HepG2 (cell line): ENCODE data around the gene PLVAP. TPM values are rescaled to one million over a fixed set of nuclear protein-coding genes. Genes with fewer than 3 reads are reported as not detected.

ENCODE experiments used
- ATF7-NPFF ChIP-seq: sonication (generic); formaldehyde crosslinking; IDR thresholded peaks from 2 replicates; pipeline ENCODE4 v1.8.1; 2023; ENCODE audit warnings: mild to moderate bottlenecking, low read depth, missing genetic modification reagents, moderate library complexity
- BHLHE40 ChIP-seq: IDR thresholded peaks from 2 replicates; pipeline ENCODE4 v1.6.1; 2011; ENCODE audit warnings: low read length, improper control_type of control experiment
- BORCS8-MEF2B ChIP-seq: sonication (generic); formaldehyde crosslinking; IDR thresholded peaks from 2 replicates; pipeline ENCODE4 v1.8.0; 2022; ENCODE audit warnings: mild to moderate bottlenecking, missing genetic modification reagents
- CBX5 ChIP-seq: sonication (generic); formaldehyde crosslinking; IDR thresholded peaks from 2 replicates; pipeline ENCODE4 v1.4.0; 2020; ENCODE audit warnings: missing genetic modification reagents, borderline replicate concordance
- EP300 ChIP-seq, 3 experiments: sonication (generic) in 1 of 3; formaldehyde crosslinking in 1 of 3; IDR thresholded peaks; 2 replicates each; pipeline versions ENCODE4 v1.5.1 to v1.6.1; 2011 to 2020; ENCODE audit warnings: low read depth in 2 of 3, low read length in 2 of 3, borderline replicate concordance in 1 of 3, improper control_type of control experiment in 1 of 3, mild to moderate bottlenecking in 1 of 3, missing genetic modification reagents in 1 of 3, moderate library complexity in 1 of 3
- GABPB1 ChIP-seq: IDR thresholded peaks from 2 replicates; pipeline ENCODE4 v1.6.1; 2016; ENCODE audit warnings: mild to moderate bottlenecking, missing genetic modification reagents, moderate library complexity, missing compliant biosample characterization
- IKZF1 ChIP-seq: fragments of 450-650 bp; IDR thresholded peaks from 2 replicates; pipeline ENCODE4 v1.7.1; 2016
- MBD4 ChIP-seq: IDR thresholded peaks from 2 replicates; pipeline ENCODE4 v1.6.1; 2012; ENCODE audit warnings: low read length, inconsistent platforms, borderline replicate concordance
- MTF1 ChIP-seq: sonication (generic); formaldehyde crosslinking; IDR thresholded peaks from 2 replicates; pipeline ENCODE4 v1.5.0; 2020; ENCODE audit warnings: missing genetic modification reagents
- NCOA2 ChIP-seq: sonication (generic); formaldehyde crosslinking; IDR thresholded peaks from 2 replicates; pipeline ENCODE4 v1.8.0; 2022; ENCODE audit warnings: inconsistent platforms
- SAP130 ChIP-seq: IDR thresholded peaks from 2 replicates; pipeline ENCODE4 v1.6.1; 2016; ENCODE audit warnings: low read depth
- SP1 ChIP-seq, 2 experiments: fragments of 450-650 bp in 1 of 2; sonication (generic) in 1 of 2; formaldehyde crosslinking in 1 of 2; IDR thresholded peaks; 2 replicates each; pipeline versions ENCODE4 v1.4.0 to v1.6.1; 2016 to 2020; ENCODE audit warnings: missing genetic modification reagents in 1 of 2
- ZNF121 ChIP-seq: sonication (generic); formaldehyde crosslinking; IDR thresholded peaks from 2 replicates; pipeline ENCODE4 v1.5.0; 2020; ENCODE audit warnings: mild to moderate bottlenecking, missing genetic modification reagents
- ZNF205 ChIP-seq: IDR thresholded peaks from 2 replicates; pipeline ENCODE4 v1.6.1; 2018; ENCODE audit warnings: missing biosample characterization, missing genetic modification reagents
- ZNF660 ChIP-seq: sonication (generic); formaldehyde crosslinking; IDR thresholded peaks from 2 replicates; pipeline ENCODE4 v1.5.1; 2020; ENCODE audit warnings: mild to moderate bottlenecking, low read depth, missing genetic modification reagents, borderline replicate concordance
- ZNF720 ChIP-seq: sonication (generic); formaldehyde crosslinking; IDR thresholded peaks from 2 replicates; pipeline ENCODE4 v1.4.0; 2020; ENCODE audit warnings: missing genetic modification reagents
- ZNF788 ChIP-seq: sonication (generic); formaldehyde crosslinking; IDR thresholded peaks from 2 replicates; pipeline ENCODE4 v1.5.0; 2020; ENCODE audit warnings: mild to moderate bottlenecking, missing genetic modification reagents, borderline replicate concordance
- polyA plus RNA-seq, 8 experiments: library from polyadenylated mRNA; depleted of rRNA in 3 of 8; stranded (reverse) in 7 of 8; unstranded in 1 of 8; fragments of >200 nt; fragmentation: Illumina TruSeq in 4 of 8; extraction: Trizol in 4 of 8; gene quantifications; 2 replicates each; pipeline versions ENCODE4 v1.2.1 to v1.2.3, GENCODE V29; 2011 to 2016; ENCODE audit warnings: low read depth in 4 of 8, missing spikeins in 1 of 8, mixed read lengths in 1 of 8; ENCODE audit not compliant: insufficient read depth in 1 of 8
- total RNA-seq, 5 experiments: library from RNA; depleted of rRNA; stranded (reverse); fragments of >200 nt; fragmentation: Illumina TruSeq; extraction: Trizol; gene quantifications; 2 replicates each; pipeline ENCODE4 v1.2.3, GENCODE V29; 2016; ENCODE audit warnings: low read depth in 1 of 5
- TF ChIP-seq, protein P1 (sequence below): sonication (generic); formaldehyde crosslinking; IDR thresholded peaks from 2 replicates; pipeline ENCODE4 v1.5.1; 2020; ENCODE audit warnings: mild to moderate bottlenecking, missing genetic modification reagents, borderline replicate concordance
- TF ChIP-seq, protein P2 (sequence below): sonication (generic); formaldehyde crosslinking; conservative IDR thresholded peaks from 2 replicates; pipeline ENCODE4 v1.8.0; 2022; ENCODE audit warnings: missing genetic modification reagents
- TF ChIP-seq, protein P3 (sequence below): sonication (generic); formaldehyde crosslinking; IDR thresholded peaks from 2 replicates; pipeline ENCODE4 v1.8.0; 2022; ENCODE audit warnings: mild to moderate bottlenecking, missing genetic modification reagents

Gene PLVAP
- total and polyA plus RNA-seq, 2 of the 13 experiments (the other 11 are each of a cell fraction or from before 2014, with no cell fraction given): 0.26 TPM; not detected in 1

DNA sequence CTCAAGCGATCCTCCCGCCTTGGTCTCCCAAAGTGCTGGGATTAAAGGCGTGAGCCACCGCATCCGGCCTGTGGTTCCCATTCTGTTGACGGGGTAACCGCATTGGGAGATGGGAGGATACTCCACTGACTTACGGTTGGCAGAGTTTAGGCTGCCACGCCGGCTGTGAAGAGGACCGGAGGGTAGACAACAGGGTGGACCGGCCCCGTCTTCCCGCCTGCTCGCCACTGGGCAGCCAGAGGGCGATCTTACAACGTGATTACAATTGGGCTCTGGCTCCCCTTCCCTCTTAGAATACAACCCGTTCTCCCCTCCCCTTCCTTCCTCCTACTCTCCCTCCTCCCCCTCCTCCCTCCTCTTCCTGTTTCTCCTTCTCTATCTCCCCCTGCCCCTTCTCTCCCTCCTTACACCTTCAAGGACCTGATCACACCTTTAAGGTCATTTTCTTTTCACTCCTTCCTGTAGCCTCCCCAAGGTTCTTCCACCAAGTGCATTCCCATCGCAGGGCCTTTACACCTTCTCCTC is 17.8 kb upstream of the PLVAP start (continued):
- TF ChIP-seq ZNF205 (CRISPR knock-in tag) (no peak), SP1 (IDR thresholded peaks at IDR 0.05) (no peak), SP1 (CRISPR knock-in tag; IDR thresholded peaks at IDR 0.05) (0 out of 2 replicates have a peak, but pooled peaks have one; percentile 5), BORCS8-MEF2B (CRISPR knock-in tag) (no peak), ZNF788 (CRISPR knock-in tag) (no peak), ZNF660 (CRISPR knock-in tag) (no peak), CBX5 (no peak), ZNF121 (peak; percentile 43; the same call in 1 of the 2 replicates), ZNF720 (CRISPR knock-in tag) (no peak), NCOA2 (CRISPR knock-in tag) (no peak), GABPB1 (CRISPR knock-in tag) (no peak), SAP130 (CRISPR knock-in tag) (no peak), ATF7-NPFF (CRISPR knock-in tag) (no peak), MTF1 (CRISPR knock-in tag) (no peak), EP300 (IDR thresholded peaks at IDR 0.05; ENCODE audit: low read depth in 2 of 2, low read length in 2 of 2) (no peak), EP300 (CRISPR knock-in tag; IDR thresholded peaks at IDR 0.05; ENCODE audit: borderline replicate concordance) (no peak), IKZF1 (no peak), BHLHE40 (no peak), MBD4 (no peak)
- TF ChIP-seq, protein P1, sequence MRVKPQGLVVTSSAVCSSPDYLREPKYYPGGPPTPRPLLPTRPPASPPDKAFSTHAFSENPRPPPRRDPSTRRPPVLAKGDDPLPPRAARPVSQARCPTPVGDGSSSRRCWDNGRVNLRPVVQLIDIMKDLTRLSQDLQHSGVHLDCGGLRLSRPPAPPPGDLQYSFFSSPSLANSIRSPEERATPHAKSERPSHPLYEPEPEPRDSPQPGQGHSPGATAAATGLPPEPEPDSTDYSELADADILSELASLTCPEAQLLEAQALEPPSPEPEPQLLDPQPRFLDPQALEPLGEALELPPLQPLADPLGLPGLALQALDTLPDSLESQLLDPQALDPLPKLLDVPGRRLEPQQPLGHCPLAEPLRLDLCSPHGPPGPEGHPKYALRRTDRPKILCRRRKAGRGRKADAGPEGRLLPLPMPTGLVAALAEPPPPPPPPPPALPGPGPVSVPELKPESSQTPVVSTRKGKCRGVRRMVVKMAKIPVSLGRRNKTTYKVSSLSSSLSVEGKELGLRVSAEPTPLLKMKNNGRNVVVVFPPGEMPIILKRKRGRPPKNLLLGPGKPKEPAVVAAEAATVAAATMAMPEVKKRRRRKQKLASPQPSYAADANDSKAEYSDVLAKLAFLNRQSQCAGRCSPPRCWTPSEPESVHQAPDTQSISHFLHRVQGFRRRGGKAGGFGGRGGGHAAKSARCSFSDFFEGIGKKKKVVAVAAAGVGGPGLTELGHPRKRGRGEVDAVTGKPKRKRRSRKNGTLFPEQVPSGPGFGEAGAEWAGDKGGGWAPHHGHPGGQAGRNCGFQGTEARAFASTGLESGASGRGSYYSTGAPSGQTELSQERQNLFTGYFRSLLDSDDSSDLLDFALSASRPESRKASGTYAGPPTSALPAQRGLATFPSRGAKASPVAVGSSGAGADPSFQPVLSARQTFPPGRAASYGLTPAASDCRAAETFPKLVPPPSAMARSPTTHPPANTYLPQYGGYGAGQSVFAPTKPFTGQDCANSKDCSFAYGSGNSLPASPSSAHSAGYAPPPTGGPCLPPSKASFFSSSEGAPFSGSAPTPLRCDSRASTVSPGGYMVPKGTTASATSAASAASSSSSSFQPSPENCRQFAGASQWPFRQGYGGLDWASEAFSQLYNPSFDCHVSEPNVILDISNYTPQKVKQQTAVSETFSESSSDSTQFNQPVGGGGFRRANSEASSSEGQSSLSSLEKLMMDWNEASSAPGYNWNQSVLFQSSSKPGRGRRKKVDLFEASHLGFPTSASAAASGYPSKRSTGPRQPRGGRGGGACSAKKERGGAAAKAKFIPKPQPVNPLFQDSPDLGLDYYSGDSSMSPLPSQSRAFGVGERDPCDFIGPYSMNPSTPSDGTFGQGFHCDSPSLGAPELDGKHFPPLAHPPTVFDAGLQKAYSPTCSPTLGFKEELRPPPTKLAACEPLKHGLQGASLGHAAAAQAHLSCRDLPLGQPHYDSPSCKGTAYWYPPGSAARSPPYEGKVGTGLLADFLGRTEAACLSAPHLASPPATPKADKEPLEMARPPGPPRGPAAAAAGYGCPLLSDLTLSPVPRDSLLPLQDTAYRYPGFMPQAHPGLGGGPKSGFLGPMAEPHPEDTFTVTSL (CRISPR knock-in tag): no peak
- TF ChIP-seq, protein P2, sequence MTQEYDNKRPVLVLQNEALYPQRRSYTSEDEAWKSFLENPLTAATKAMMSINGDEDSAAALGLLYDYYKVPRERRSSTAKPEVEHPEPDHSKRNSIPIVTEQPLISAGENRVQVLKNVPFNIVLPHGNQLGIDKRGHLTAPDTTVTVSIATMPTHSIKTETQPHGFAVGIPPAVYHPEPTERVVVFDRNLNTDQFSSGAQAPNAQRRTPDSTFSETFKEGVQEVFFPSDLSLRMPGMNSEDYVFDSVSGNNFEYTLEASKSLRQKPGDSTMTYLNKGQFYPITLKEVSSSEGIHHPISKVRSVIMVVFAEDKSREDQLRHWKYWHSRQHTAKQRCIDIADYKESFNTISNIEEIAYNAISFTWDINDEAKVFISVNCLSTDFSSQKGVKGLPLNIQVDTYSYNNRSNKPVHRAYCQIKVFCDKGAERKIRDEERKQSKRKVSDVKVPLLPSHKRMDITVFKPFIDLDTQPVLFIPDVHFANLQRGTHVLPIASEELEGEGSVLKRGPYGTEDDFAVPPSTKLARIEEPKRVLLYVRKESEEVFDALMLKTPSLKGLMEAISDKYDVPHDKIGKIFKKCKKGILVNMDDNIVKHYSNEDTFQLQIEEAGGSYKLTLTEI (CRISPR knock-in tag): no peak
- TF ChIP-seq, protein P3, sequence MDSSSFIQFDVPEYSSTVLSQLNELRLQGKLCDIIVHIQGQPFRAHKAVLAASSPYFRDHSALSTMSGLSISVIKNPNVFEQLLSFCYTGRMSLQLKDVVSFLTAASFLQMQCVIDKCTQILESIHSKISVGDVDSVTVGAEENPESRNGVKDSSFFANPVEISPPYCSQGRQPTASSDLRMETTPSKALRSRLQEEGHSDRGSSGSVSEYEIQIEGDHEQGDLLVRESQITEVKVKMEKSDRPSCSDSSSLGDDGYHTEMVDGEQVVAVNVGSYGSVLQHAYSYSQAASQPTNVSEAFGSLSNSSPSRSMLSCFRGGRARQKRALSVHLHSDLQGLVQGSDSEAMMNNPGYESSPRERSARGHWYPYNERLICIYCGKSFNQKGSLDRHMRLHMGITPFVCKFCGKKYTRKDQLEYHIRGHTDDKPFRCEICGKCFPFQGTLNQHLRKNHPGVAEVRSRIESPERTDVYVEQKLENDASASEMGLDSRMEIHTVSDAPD (CRISPR knock-in tag): no peak
- TF ChIP-seq, all 625 proteins: peak for 12
